EH (cell line): Measurements from ENCODE around the gene ANTXR1.

Experiments used
- DNase-seq: peaks from one replicate; pipeline ENCODE4 v3.0.0-alpha.2; 2015; ENCODE audit warnings: low read depth

ANTXR1 gene

DNA sequence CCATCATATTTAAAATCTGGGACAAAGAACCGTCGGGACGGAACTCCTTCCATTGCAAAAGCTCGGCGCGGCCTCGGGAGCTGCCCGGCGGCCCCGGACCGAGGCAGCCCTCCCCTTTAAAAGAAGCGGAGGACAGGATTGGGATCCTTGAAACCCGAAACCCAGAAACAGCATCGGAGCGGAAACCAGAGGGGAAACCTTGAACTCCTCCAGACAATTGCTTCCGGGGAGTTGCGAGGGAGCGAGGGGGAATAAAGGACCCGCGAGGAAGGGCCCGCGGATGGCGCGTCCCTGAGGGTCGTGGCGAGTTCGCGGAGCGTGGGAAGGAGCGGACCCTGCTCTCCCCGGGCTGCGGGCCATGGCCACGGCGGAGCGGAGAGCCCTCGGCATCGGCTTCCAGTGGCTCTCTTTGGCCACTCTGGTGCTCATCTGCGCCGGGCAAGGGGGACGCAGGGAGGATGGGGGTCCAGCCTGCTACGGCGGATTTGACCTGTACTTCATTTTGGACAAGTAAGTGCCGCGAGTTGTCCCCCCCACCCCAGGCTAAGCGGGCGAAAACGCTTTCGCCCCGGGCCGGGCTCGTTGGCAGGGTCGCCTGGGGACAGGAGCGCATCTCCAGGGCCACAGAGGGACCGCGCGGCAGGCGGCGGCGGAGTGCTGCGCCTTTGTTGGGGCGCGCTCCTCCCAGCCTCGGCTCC, at the start of gene ANTXR1:
Gene ANTXR1, plus strand, starts transcription at position 38 of the 698 bp plus-strand sequence. Its CDS starts 321 bp downstream, at position 359.
- DNase-seq, result peak; percentile 84

DNA sequence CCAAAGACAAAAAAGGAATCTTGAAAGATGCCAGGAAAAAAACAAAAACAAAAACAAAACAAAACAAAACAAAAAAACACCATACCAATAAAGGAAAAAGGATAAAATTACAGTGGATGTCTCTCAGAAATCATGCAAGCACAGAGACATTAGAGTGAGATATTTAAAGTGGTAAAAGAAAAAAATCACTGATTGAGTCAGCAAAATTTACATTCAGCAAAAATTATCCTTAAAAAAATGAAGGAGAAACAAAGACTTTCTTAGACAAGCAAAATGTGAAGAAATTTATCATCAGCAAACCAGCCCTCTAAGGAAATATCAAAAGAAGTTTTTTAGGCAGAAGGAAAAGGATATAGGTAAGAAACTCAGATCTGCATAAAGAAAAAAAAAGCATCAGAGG, 48.7 kb upstream of the ANTXR1 start:
- no peak for DNase-seq

DNA sequence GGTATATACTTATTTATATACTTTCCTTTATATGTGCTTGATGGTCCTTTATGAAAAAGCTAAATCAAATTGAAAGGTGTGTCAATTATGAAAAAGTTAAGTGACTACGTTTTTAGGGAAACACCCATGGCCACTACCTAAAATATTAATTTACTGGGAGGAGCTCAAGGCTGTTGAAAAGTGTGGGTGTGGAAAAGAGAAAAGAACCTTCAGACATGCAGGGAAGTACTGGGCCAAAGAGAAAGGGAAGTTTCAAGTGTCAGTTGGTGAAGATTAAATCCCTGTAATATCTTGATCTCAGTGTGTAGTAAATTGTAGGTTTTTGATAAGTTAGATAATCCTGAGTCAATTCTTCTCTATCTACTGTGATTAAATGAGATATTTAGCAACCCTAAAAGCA, 44.8 kb upstream of the ANTXR1 start:
- DNase-seq, result no peak

DNA sequence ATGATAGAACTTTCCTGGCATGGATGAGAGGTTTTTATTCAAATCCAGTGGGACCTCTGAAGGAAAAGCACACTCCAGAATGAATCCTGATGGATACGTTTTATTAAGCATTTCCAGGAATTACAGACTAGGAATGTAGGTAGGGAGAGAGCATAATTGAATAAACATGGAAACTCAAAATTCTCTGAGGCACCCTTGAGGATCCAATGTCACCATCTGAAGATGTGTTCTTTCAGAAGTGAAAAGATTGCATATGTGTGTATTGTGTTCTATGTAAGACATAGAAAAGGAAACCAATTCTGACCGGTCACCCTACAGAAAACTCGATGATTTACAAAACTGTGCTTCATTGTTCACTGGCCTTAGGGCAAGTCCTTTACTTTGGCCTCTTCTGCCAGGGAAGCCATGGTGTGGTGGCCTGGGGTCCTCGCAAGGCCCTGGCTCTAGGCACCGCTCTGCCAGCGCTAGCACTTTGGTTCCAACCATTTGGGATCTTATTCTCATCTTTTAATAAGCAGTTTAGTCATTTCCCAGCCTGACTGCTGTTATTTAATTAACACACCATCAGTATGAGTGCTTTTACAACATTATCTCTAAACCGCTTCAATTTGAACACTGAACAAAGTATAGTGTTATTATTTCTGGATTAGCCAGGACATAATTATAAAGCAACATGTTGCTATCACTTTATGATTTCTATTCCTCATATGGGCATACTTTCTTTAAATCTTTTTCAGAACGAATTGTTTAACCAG, 43.1 kb upstream of the ANTXR1 start:
- DNase-seq, result no peak

DNA sequence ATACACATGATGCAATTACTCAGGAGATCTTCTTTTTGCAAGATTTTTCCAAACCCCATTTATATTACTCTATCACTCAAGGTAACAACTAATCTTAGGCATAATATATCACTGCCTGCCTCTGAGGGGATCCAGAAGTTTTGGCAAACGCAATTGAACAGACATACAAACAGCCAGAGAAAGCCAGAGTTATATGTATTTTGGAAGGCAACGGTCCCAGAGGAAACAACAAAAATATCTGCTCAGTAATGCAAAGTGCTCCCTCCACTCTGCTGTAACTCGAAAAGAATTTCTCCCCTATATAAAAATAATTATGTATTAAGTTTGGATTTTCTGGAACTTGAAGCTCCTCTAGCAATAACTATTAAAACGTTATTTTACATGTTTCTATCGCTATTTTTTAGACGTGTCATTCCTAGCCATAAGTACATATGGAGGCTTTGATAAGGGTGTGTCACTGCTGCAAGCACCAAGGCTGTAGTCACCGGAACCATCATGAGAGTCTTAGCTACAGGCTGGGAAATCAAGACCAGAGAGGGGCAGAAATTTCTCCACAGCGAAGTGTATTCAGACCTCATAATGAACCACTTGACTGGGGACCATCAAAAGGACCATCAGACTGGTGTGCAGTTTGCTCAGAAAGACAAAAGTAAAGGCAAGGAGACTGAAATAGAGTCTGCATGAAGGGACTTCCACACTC, 42.3 kb upstream of the ANTXR1 start:
- no peak for DNase-seq

DNA sequence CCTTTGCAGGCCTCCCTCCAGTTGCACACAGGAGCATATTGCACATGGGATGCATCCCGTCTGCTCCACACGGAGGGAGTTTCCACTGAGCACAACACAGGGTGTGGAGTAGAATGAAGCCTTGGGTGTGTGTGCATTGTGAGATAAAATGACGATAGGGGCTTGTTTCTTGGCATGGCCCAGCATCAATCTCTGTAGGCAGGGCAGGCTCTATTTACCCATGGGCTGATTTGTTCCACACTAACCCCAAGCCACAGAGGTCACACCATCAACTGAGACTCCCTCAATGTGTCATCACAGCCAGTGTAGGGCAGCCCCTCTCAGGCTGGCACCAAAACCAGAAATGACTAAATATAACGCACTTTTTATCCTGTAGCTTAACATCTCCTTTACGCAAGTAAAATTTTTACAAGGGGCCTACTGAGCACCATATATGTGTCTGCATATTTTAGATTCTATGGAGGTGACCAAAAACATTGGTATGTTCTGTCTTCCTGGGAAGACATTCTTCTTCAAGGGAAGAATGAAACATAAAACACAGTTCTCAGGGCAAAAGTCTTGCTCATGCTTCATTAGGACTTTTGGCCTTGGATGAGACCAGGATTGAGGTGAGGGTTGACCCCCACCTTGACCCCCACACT, 41.3 kb upstream of the ANTXR1 start:
- DNase-seq, result peak; percentile 100

DNA sequence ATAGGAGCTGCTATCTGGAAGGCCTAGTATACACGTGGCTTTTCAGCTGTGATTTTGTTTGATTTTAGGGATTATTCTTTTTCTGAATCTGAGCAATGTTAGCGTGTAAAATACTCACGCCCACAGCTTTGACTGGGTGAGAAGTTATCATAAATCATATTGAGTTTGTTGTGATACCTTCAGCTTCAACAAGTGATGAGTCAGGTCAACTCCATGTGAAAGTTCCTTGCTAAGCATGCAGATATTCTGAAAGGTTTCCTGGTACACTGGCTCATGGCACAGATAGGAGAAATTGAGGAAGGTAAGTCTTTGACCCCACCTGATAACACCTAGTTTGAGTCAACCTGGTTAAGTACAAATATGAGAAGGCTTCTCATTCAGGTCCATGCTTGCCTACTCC, 38.7 kb upstream of the ANTXR1 start, which contains the start of gene GKN1:
Gene GKN1, plus strand, starts transcription at position 386 of the 400 bp plus-strand sequence. CDS start 42 bp downstream, outside the sequence.
- peak; percentile 46 for DNase-seq

DNA sequence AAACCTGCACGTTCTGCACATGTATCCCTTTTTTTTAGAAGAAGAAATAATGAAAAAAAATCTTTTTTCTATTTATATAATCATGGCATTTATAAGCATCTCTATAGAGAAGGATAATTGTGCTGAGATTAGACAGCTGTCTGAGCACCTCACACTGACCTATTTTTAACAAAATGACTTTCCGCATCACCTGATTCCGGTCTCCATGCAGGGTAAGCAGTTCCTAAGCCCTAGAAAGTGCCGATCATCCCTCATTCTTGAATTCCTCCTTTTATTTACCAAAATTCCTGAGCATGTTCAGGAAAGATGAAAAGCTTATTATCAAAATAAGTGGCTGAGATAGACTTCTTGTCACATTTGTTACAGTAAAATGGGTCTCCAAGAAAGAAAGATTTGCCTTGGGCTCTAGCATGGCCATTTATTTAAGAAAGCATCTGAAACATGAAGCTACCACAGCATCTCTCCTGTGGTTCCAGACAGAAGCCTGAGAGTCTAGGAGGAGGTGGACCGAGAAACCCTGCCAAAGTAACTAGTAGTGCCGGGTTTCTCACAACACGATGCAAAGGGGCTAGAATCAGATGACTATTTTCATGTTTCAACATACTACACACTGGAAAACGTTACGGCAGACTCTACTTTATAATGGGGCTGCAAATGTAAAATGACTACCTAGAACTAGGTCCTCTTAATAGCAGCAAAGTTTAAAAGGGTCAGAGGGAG, 37.9 kb upstream of the ANTXR1 start:
- no peak for DNase-seq

DNA sequence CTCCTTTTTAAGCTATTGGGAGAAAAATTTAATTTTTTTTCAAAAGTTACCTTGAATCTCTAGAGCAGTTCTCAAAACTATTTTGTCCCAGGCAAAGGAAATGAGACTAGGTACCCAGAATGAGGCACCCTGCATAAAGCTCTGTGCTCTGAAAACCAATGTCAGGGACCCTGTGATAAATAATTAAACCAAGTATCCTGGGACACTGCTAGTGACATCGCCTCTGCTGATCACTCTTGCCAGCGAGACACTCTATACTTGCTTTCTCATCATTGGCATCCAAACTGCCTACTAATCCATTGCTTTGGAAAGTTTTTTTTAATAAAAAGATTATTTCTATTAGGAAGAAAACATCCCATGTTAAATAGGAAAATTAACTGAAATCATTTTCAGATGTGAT, 37.1 kb upstream of the ANTXR1 start:
- DNase-seq, result no peak

DNA sequence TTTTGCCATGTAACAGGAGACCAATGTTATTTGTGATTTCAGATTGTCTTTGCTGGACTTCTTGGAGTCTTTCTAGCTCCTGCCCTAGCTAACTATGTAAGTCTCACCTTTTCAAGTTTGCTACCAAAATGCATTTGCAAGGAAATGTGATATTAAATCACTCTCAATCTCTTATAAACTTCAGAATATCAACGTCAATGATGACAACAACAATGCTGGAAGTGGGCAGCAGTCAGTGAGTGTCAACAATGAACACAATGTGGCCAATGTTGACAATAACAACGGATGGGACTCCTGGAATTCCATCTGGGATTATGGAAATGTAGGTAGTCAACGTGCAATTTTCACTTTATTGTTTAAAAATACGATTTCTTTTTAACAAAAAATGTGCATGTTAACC, 35.5 kb upstream of the ANTXR1 start:
- no peak for DNase-seq

DNA sequence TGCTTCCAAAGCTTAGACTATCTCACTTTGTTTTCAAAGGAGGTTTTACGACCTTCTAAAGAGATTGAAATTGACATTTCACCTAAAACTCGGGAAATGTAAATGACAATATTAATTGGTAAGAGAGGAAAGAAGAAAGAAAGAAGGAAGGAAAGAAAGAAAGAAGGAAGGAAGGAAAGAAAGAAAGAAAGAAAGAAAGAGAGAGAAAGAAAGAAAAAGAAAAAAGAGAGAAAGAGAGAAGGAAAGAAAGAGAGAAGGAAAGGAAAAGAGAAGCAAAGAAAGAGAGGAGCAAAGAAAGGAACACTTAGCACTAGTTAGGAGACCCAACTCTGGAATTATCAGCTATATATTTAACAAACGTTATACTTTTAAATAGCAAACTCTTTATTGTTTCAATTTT, 34.9 kb upstream of the ANTXR1 start:
- DNase-seq, result no peak

DNA sequence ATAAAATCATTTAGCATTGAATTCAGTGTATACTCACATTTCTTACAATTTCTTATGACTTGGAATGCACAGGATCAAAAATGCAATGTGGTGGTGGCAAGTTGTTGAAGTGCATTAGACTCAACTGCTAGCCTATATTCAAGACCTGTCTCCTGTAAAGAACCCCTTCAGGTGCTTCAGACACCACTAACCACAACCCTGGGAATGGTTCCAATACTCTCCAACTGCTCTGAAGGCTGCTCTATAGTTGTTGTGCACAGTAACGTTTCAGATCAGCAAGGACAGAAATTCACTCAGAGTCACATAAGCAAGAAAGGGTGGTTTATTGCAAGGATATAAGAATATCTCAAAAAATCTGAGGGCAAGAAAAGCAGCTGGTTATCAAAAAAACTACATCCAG, 32.0 kb upstream of the ANTXR1 start:
- no peak for DNase-seq

DNA sequence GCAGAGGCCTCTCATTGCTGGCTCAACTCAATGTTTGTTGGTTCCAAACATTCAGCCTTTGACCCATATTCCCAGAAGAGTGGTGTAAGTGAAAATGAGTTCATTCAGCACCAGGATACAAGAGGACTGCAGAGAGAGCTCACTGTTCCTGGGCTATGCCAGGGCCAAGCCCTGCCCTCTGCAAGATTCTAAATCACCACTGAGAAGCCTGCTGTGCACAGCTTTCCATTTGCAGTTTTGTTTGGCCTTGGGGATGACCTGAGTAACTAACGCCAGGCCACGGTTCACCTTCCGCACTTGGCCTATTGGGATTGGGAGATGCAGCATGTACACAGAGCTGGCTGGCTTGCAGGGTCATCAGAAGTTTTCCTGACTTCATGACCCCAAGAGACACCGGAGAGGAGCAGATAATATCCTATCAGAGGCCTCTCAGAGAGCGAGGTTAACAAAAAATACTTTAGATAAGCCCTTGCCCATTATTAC, 25.9 kb upstream of the ANTXR1 start:
- DNase-seq, result no peak

DNA sequence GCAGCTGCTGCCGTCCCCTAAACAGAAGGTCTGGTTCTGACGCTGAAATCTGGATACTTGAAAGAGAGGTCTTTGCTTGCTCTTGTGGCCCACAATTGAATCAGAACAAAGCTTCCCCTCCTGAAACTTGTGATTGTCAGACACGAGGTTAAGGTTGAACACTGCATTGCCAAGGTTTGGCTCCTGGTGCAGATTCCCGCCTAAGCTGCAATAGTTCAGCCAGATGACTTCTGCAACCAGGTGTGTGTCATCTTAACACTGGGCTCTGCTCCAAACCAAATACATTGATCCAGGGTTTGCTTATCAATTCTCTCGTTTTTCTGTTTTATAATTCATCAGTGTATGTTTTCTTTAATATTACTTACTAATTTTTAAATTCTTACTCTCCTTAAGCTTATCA, 23.9 kb upstream of the ANTXR1 start:
- DNase-seq, result no peak

DNA sequence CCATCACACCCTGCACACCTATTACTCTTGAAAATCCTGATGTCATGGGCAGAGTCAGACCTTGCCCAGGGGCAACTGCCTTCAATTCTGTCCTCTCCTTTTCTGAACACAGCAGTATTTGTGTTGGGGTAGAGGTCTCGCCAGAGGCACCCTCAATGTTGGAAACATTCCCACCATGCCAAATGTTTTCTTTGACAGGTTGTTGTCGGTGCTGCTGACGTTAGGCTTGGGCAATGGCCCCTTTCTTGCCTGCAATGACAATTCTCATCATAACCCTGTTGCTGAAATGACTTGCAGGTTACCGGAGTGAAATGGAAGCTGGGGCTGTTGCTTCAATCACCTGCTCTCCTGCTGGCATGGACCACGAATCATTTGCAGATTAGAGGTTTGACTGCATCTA, 20.6 kb upstream of the ANTXR1 start:
- DNase-seq, result no peak

DNA sequence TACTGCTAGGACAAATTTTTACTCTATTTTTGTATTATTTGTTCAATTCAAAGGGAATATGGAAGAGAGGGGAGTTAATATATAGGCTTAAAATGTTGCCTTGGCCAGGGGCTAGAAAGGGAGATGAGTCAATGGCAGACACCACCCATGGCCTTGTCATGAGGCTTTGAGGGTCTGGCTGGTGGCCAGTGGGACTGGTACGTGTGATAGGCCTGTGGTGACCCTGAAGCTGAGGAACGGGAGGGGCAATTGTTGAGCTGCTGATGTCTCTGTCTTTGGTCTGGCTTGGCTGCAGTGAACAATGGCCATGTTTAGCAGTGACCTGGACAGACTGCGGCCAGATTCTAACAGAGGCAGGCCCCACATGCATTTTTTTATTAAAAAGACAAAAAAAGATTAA, 20.0 kb upstream of the ANTXR1 start:
- DNase-seq, result no peak

DNA sequence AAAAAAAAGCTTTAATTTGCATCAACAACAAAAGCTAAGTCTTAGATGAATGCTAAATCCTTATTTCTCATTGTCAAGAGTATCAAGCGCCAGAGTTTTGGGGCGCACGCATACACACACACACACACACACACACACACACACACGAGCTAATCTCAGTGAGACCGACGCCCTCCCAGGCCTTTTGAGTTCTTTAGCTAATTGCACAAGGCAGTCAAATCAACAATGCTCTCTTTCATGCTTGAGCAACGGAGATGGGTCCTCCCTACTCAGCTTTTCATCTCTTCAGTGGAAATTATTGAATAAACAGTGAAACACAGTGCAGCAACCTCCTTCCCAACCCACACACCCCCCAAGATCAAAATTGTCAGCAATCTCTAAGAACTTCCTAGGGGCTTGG, 19.3 kb upstream of the ANTXR1 start:
- DNase-seq, result no peak

DNA sequence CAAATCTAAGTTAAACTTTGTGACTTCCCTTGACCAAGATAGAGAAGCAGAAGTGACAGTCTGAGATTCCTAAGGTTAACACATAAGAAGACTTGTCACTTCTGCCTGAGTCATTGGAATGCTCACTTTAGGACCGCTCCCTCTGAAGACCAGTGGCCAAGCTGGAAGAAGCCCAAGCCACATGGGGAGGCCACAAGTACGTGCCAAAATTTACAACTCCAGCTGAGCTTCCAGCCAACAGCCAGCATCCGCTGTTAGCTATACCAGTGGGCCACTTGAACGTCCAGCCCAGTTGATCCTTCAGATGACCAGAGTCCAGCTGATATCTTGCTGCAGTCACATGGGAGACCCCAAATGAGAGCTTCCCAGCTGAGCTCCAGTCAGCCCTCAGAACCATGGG, 18.1 kb upstream of the ANTXR1 start:
- DNase-seq, result peak; percentile 96

DNA sequence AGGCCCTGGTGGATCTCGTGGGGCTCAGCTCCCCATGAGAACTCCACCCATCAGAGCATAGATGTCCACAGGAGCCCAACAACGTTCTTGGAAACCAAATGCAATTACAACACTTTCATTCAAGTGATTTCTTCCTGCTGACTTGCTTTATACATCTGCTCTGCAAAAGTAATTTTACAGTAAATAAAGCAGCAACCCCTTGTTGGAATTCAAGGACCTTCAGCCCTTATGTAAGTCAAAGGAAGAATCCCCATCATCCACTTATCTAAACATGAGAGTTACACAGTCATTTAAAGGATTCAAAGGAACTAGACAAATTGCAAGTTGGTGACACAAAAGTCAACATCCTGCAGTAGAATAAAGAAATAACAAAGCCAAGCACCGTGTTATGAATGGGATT, 17.1 kb upstream of the ANTXR1 start:
- peak; percentile 64 for DNase-seq

DNA sequence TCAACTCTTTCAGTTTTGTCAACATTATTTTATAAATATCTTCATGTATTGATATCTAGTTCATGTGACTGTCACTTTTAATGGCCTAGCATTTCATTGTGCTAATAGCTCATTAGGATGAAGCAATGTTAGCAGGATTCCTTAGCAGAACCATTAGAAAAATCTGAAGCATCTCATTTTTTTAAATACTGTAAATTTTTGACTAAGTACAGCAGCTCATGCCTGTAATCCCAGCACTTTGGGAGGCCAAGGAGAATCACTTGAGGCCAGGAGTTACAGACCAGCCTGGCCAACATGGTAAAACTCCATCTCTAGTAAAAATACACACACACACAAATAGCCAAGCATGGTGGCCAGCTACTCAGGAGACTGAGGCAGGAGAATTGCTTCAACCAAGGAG, 15.6 kb upstream of the ANTXR1 start:
- peak; percentile 71 for DNase-seq

DNA sequence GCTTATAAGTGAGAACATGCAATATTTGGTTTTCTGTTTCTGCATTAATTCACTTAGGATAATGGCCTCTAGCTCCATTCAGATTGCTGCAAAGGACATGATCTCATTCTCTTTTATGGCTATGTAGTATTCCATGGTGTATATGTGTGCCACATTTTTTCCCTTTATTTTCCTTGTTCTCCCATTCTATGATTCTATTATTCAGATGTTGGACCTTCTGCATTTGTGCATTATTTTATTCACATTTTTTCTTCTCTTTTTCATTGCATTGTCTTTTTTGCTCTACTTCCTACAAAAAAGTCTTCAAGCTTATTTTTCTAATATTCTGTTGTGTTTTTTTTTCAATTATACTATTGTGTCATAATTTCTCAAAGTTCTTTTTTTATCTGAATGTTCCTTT, 11.1 kb upstream of the ANTXR1 start:
- no peak for DNase-seq

DNA sequence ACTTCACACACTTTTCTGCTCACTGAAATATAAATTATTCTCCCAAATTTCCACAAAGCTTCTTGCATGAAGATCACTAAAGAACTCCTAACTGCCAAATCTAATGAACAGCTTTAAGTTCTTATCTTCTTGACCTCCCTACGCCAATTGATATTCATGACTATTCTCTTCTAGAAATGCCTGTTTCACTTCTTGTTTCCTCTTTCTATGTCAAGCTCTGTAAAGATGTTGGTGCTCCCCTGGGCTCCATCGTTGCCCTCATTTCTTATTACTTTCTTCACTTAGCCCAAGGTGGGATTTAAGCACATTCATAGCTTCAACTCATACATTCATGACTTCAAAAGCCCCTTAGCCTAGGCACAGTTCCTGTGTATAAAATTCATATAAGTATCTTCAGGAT, 9.2 kb upstream of the ANTXR1 start:
- DNase-seq, result no peak
